ENCODE measurements around the gene GJC2. TPM values are rescaled to one million over a fixed set of nuclear protein-coding genes. Genes with fewer than 3 reads are reported as not detected.

The GJC2 gene
- total RNA-seq, 1 experiment from 2014 or later = 1.6 TPM

- H2BK120ac ChIP-seq (ENCODE audit: low read depth, low read length, poor library complexity, severe bottlenecking) = no peak overlapping the region
- no peak overlapping the region for H3K14ac ChIP-seq (ENCODE audit: insufficient read depth, low read length)
- no peak overlapping the region for H3K4ac ChIP-seq (ENCODE audit: low read depth, low read length)
- peaks cover 11% of the 10 kb centered on the region for H3K27me3 Mint-ChIP-seq (ENCODE audit: low read depth)
- no peak overlapping the region for H3K56ac ChIP-seq (ENCODE audit: insufficient read length, low read depth, low read length)
- H3K23ac ChIP-seq (ENCODE audit: insufficient read length, low read depth, low read length) = no peak overlapping the region
- no peak for TF ChIP-seq CTCF (conservative IDR thresholded peaks at IDR 0.05)
- H4K8ac ChIP-seq (replicated peaks; ENCODE audit: insufficient read length, low read depth, low read length) = no peak overlapping the region
- H4K5ac ChIP-seq (ENCODE audit: insufficient read length, low read depth, low read length) = no peak overlapping the region
- H3T11ph ChIP-seq (ENCODE audit: low read length) = no peak overlapping the region
- no peaks in the 10 kb centered on the region for H3K79me1 ChIP-seq (ENCODE audit: insufficient read depth, low read depth, low read length, poor library complexity, severe bottlenecking)
- H3K27me3 ChIP-seq (ENCODE audit: insufficient read depth, low read length) = no peaks in the 10 kb centered on the region
- no peaks in the 10 kb centered on the region for H4K20me1 ChIP-seq (ENCODE audit: control insufficient read depth, insufficient read depth, insufficient read length)
- no peak overlapping the region for H4K91ac ChIP-seq (ENCODE audit: insufficient read length, low read depth, low read length)
- no peaks in the 10 kb centered on the region; the same call in 1 of the 2 replicates for H3K4me1 ChIP-seq (ENCODE audit: insufficient read depth, low read length)
- no peak for DNase-seq
- H3K79me2 ChIP-seq (ENCODE audit: insufficient read depth, low read length) = no peaks in the 10 kb centered on the region
- H3K9me3 Mint-ChIP-seq = peaks cover 0 to 2% of the 10 kb centered on the region in 2 experiments; a peak in 1 of 5 replicates
- H3K9me3 ChIP-seq (ENCODE audit: control insufficient read depth, low read depth, low read length) = no peaks in the 10 kb centered on the region
- H2BK15ac ChIP-seq (ENCODE audit: low read depth, low read length) = no peak overlapping the region
- H2AFZ ChIP-seq (ENCODE audit: low read length) = no peak overlapping the region
- H3K4me3 Mint-ChIP-seq = no peak overlapping the region
- no peak overlapping the region for H3K27ac Mint-ChIP-seq
- H3K23me2 ChIP-seq (ENCODE audit: insufficient read length, low read depth, low read length, poor library complexity, severe bottlenecking) = peaks cover 2% of the 10 kb centered on the region
- WGBS (ENCODE audit: extremely low coverage, insufficient read length, low lambda C conversion rate) = no CpG with 5 or more reads among the region's 30 CpGs
- no peak overlapping the region for H2BK5ac ChIP-seq (ENCODE audit: insufficient read length, low read length)
- peak overlapping the region; percentile 29 for H3K18ac ChIP-seq (ENCODE audit: insufficient read length, low read depth, low read length)
- no peak overlapping the region for H3K4me2 ChIP-seq (ENCODE audit: insufficient read depth, insufficient read length, low read length)
- H3K9ac ChIP-seq (ENCODE audit: extremely low read depth, insufficient read length, low read length) = no peak overlapping the region
- no peak overlapping the region for H3K27ac ChIP-seq (ENCODE audit: insufficient read length, low read depth, low read length)
- peaks cover 15 to 30% of the 10 kb centered on the region in 2 experiments for H3K4me1 Mint-ChIP-seq
- H2AK5ac ChIP-seq (ENCODE audit: insufficient read length, low read length) = no peak overlapping the region
- peaks cover 0 to 3% (median 2%) of the 10 kb centered on the region in 3 experiments; a peak in 2 of 7 replicates for H3K36me3 Mint-ChIP-seq (ENCODE audit: insufficient read depth in 1 of 3, low read depth in 3 of 3)
- no peak overlapping the region for H2BK12ac ChIP-seq (ENCODE audit: insufficient read length, low read depth, low read length)
- H2BK20ac ChIP-seq (ENCODE audit: low read depth, low read length, poor library complexity, severe bottlenecking) = no peak overlapping the region
Observed at GRCh38 chr1:228163007-228163753, 13.4 kb downstream of the GJC2 start.

All from H9 (cell line).